ENCODE data around the gene MYOD1. TPM values are rescaled to one million over a fixed set of nuclear protein-coding genes. Genes with fewer than 3 reads are reported as not detected.

Gene MYOD1
- total and polyA plus RNA-seq, 2 of the 13 experiments (the other 11 are each of a cell fraction or from before 2014, with no cell fraction given) = not detected

- TF ChIP-seq ZNF318 (CRISPR knock-in tag; IDR thresholded peaks at IDR 0.05) (no peak), PATZ1 (CRISPR knock-in tag; IDR thresholded peaks at IDR 0.05) (no peak), JUN (CRISPR knock-in tag; IDR thresholded peaks at IDR 0.05) (no peak)
- TF ChIP-seq, protein P1, sequence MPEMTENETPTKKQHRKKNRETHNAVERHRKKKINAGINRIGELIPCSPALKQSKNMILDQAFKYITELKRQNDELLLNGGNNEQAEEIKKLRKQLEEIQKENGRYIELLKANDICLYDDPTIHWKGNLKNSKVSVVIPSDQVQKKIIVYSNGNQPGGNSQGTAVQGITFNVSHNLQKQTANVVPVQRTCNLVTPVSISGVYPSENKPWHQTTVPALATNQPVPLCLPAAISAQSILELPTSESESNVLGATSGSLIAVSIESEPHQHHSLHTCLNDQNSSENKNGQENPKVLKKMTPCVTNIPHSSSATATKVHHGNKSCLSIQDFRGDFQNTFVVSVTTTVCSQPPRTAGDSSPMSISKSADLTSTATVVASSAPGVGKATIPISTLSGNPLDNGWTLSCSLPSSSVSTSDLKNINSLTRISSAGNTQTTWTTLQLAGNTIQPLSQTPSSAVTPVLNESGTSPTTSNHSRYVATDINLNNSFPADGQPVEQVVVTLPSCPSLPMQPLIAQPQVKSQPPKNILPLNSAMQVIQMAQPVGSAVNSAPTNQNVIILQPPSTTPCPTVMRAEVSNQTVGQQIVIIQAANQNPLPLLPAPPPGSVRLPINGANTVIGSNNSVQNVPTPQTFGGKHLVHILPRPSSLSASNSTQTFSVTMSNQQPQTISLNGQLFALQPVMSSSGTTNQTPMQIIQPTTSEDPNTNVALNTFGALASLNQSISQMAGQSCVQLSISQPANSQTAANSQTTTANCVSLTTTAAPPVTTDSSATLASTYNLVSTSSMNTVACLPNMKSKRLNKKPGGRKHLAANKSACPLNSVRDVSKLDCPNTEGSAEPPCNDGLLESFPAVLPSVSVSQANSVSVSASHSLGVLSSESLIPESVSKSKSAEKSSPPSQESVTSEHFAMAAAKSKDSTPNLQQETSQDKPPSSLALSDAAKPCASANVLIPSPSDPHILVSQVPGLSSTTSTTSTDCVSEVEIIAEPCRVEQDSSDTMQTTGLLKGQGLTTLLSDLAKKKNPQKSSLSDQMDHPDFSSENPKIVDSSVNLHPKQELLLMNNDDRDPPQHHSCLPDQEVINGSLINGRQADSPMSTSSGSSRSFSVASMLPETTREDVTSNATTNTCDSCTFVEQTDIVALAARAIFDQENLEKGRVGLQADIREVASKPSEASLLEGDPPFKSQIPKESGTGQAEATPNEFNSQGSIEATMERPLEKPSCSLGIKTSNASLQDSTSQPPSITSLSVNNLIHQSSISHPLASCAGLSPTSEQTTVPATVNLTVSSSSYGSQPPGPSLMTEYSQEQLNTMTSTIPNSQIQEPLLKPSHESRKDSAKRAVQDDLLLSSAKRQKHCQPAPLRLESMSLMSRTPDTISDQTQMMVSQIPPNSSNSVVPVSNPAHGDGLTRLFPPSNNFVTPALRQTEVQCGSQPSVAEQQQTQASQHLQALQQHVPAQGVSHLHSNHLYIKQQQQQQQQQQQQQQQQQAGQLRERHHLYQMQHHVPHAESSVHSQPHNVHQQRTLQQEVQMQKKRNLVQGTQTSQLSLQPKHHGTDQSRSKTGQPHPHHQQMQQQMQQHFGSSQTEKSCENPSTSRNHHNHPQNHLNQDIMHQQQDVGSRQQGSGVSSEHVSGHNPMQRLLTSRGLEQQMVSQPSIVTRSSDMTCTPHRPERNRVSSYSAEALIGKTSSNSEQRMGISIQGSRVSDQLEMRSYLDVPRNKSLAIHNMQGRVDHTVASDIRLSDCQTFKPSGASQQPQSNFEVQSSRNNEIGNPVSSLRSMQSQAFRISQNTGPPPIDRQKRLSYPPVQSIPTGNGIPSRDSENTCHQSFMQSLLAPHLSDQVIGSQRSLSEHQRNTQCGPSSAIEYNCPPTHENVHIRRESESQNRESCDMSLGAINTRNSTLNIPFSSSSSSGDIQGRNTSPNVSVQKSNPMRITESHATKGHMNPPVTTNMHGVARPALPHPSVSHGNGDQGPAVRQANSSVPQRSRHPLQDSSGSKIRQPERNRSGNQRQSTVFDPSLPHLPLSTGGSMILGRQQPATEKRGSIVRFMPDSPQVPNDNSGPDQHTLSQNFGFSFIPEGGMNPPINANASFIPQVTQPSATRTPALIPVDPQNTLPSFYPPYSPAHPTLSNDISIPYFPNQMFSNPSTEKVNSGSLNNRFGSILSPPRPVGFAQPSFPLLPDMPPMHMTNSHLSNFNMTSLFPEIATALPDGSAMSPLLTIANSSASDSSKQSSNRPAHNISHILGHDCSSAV (CRISPR knock-in tag; IDR thresholded peaks at IDR 0.05; ENCODE audit: borderline replicate concordance) = no peak
Observed at GRCh38 chr11:17672469-17672868, 46.9 kb upstream of the MYOD1 start (continued).
